Measurements from ENCODE around the gene SLC22A7. TPM values are rescaled to one million over a fixed set of nuclear protein-coding genes. Genes with fewer than 3 reads are reported as not detected.

Gene SLC22A7
- total RNA-seq, 1 experiment from 2014 or later: not detected

GRCh38 chr6:43286456-43286979, 11.5 kb upstream of the SLC22A7 start:
- WGBS (ENCODE audit: extremely low coverage, insufficient read length, low lambda C conversion rate): no CpG with 5 or more reads among the region's 6 CpGs
- H3K27ac Mint-ChIP-seq: no peak overlapping the region
- TF ChIP-seq, protein P1, sequence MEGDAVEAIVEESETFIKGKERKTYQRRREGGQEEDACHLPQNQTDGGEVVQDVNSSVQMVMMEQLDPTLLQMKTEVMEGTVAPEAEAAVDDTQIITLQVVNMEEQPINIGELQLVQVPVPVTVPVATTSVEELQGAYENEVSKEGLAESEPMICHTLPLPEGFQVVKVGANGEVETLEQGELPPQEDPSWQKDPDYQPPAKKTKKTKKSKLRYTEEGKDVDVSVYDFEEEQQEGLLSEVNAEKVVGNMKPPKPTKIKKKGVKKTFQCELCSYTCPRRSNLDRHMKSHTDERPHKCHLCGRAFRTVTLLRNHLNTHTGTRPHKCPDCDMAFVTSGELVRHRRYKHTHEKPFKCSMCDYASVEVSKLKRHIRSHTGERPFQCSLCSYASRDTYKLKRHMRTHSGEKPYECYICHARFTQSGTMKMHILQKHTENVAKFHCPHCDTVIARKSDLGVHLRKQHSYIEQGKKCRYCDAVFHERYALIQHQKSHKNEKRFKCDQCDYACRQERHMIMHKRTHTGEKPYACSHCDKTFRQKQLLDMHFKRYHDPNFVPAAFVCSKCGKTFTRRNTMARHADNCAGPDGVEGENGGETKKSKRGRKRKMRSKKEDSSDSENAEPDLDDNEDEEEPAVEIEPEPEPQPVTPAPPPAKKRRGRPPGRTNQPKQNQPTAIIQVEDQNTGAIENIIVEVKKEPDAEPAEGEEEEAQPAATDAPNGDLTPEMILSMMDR (conservative IDR thresholded peaks at IDR 0.05): no peak
- Histone ChIP-seq H2AFZ (ENCODE audit: low read length) (no peak overlapping the region), H4K20me1 (ENCODE audit: control insufficient read depth, insufficient read depth, insufficient read length) (no peaks in the 10 kb centered on the region), H3K4me1 (ENCODE audit: insufficient read depth, low read length) (no peaks in the 10 kb centered on the region), H3K9ac (ENCODE audit: extremely low read depth, insufficient read length, low read length) (no peak overlapping the region), H3K56ac (ENCODE audit: insufficient read length, low read depth, low read length) (no peak overlapping the region), H3K23ac (ENCODE audit: insufficient read length, low read depth, low read length) (no peak overlapping the region), H2BK120ac (ENCODE audit: low read depth, low read length, poor library complexity, severe bottlenecking) (no peak overlapping the region), H4K91ac (ENCODE audit: insufficient read length, low read depth, low read length) (no peak overlapping the region), H3K79me1 (ENCODE audit: insufficient read depth, low read depth, low read length, poor library complexity, severe bottlenecking) (no peaks in the 10 kb centered on the region), H3K18ac (ENCODE audit: insufficient read length, low read depth, low read length) (no peak overlapping the region), H3K9me3 (ENCODE audit: control insufficient read depth, low read depth, low read length) (no peaks in the 10 kb centered on the region), H3K23me2 (ENCODE audit: insufficient read length, low read depth, low read length, poor library complexity, severe bottlenecking) (no peaks in the 10 kb centered on the region), H4K8ac (replicated peaks; ENCODE audit: insufficient read length, low read depth, low read length) (no peak overlapping the region), H2BK5ac (ENCODE audit: insufficient read length, low read length) (no peak overlapping the region), H2BK20ac (ENCODE audit: low read depth, low read length, poor library complexity, severe bottlenecking) (no peak overlapping the region), H3K4me2 (ENCODE audit: insufficient read depth, insufficient read length, low read length) (no peak overlapping the region), H2BK12ac (ENCODE audit: insufficient read length, low read depth, low read length) (no peak overlapping the region), H3K27ac (ENCODE audit: insufficient read length, low read depth, low read length) (no peak overlapping the region), H3K27me3 (ENCODE audit: insufficient read depth, low read length) (no peaks in the 10 kb centered on the region), H4K5ac (ENCODE audit: insufficient read length, low read depth, low read length) (no peak overlapping the region), H2BK15ac (ENCODE audit: low read depth, low read length) (no peak overlapping the region), H3K79me2 (ENCODE audit: insufficient read depth, low read length) (no peaks in the 10 kb centered on the region), H3T11ph (ENCODE audit: low read length) (no peak overlapping the region), H3K14ac (ENCODE audit: insufficient read depth, low read length) (no peak overlapping the region), H3K4ac (ENCODE audit: low read depth, low read length) (no peak overlapping the region), H2AK5ac (ENCODE audit: insufficient read length, low read length) (no peak overlapping the region)
- H3K36me3 Mint-ChIP-seq (ENCODE audit: insufficient read depth in 1 of 3, low read depth in 3 of 3): no peaks in the 10 kb centered on the region
- peaks cover 4% of the 10 kb centered on the region for H3K27me3 Mint-ChIP-seq (ENCODE audit: low read depth)
- peaks cover 10 to 23% of the 10 kb centered on the region in 2 experiments for H3K4me1 Mint-ChIP-seq
- no peaks in the 10 kb centered on the region for H3K9me3 Mint-ChIP-seq
- no peak for DNase-seq
- H3K4me3 Mint-ChIP-seq: no peak overlapping the region

All from H9 (cell line).